ENCODE data around the gene KCNMB2.
A peak's percentile ranks its signal among the peaks of the same experiment; 100 is the strongest.
"Not testable (repeated sequence)": the region's sequence is repeated elsewhere in the genome, so short reads cannot be mapped to it uniquely, and the experiment has no call there.

The KCNMB2 gene

GRCh38 chr3:178711753-178712152, 175.5 kb downstream of the KCNMB2 start:
- H3K4me3 Mint-ChIP-seq: no peak overlapping the region
- H3K27me3 Mint-ChIP-seq: no peaks in the 10 kb centered on the region
- DNase-seq (no peak), ATAC-seq (no peak)
- H3K9me3 Mint-ChIP-seq: no peaks in the 10 kb centered on the region
- no peak overlapping the region for H3K27ac Mint-ChIP-seq
- no peaks in the 10 kb centered on the region for H3K4me1 Mint-ChIP-seq

- DNase-seq (no peak), ATAC-seq (no peak)
- Mint-ChIP-seq H3K27ac (no peak overlapping the region), H3K27me3 (no peaks in the 10 kb centered on the region), H3K4me1 (no peaks in the 10 kb centered on the region), H3K4me3 (no peak overlapping the region), H3K9me3 (no peaks in the 10 kb centered on the region)
These were observed 176.0 kb downstream of the KCNMB2 start for GRCh38 chr3:178712247-178712646.

- ATAC-seq: no peak
- Mint-ChIP-seq H3K9me3 (no peaks in the 10 kb centered on the region), H3K4me3 (no peak overlapping the region), H3K27me3 (no peaks in the 10 kb centered on the region), H3K27ac (no peak overlapping the region), H3K4me1 (no peaks in the 10 kb centered on the region)
- DNase-seq: no peak
These were observed 178.9 kb downstream of the KCNMB2 start for GRCh38 chr3:178714925-178715832.

- Mint-ChIP-seq H3K9me3 (peaks cover 7% of the 10 kb centered on the region in 2 donors), H3K27ac (peak overlapping the region in 1 of 2 donors; percentile 13), H3K4me1 (no peaks in the 10 kb centered on the region), H3K27me3 (no peaks in the 10 kb centered on the region), H3K4me3 (no peak overlapping the region)
- ATAC-seq (no peak), DNase-seq (no peak)
These were observed 182.9 kb downstream of the KCNMB2 start for GRCh38 chr3:178718995-178719635.

- Mint-ChIP-seq H3K27me3 (no peaks in the 10 kb centered on the region), H3K9me3 (no peaks in the 10 kb centered on the region), H3K4me3 (no peak overlapping the region), H3K27ac (peak overlapping the region in 1 of 2 donors; percentile 47), H3K4me1 (no peaks in the 10 kb centered on the region)
- DNase-seq: no peak
- ATAC-seq: no peak
These were observed 196.6 kb downstream of the KCNMB2 start for GRCh38 chr3:178732824-178733223.

GRCh38 chr3:178735032-178735674, 198.9 kb downstream of the KCNMB2 start:
- ATAC-seq (no peak), DNase-seq (no peak)
- Mint-ChIP-seq H3K27me3 (peaks cover 8% of the 10 kb centered on the region), H3K4me3 (no peak overlapping the region), H3K27ac (no peak overlapping the region), H3K9me3 (no peaks in the 10 kb centered on the region), H3K4me1 (no peaks in the 10 kb centered on the region)

GRCh38 chr3:178736300-178736699, 200.1 kb downstream of the KCNMB2 start:
- Mint-ChIP-seq H3K4me3 (no peak overlapping the region), H3K4me1 (no peaks in the 10 kb centered on the region), H3K27me3 (peaks cover 8% of the 10 kb centered on the region), H3K27ac (no peak overlapping the region), H3K9me3 (no peaks in the 10 kb centered on the region)
- DNase-seq (no peak), ATAC-seq (no peak)

GRCh38 chr3:178739720-178740119, 203.5 kb downstream of the KCNMB2 start:
- ATAC-seq (no peak), DNase-seq (no peak)
- H3K27ac Mint-ChIP-seq: no peak overlapping the region
- no peak overlapping the region for H3K4me3 Mint-ChIP-seq
- no peaks in the 10 kb centered on the region for H3K9me3 Mint-ChIP-seq
- no peaks in the 10 kb centered on the region for H3K4me1 Mint-ChIP-seq
- peaks cover 8% of the 10 kb centered on the region for H3K27me3 Mint-ChIP-seq

GRCh38 chr3:178741020-178741419, 204.8 kb downstream of the KCNMB2 start:
- no peak overlapping the region for H3K27ac Mint-ChIP-seq
- H3K9me3 Mint-ChIP-seq: no peaks in the 10 kb centered on the region

GRCh38 chr3:178743297-178743696, 207.1 kb downstream of the KCNMB2 start:
- ATAC-seq (no peak), DNase-seq (no peak)
- no peak overlapping the region for H3K4me3 Mint-ChIP-seq
- H3K27ac Mint-ChIP-seq: no peak overlapping the region
- peaks cover 6 to 7% of the 10 kb centered on the region in 2 donors for H3K9me3 Mint-ChIP-seq
- H3K4me1 Mint-ChIP-seq: no peaks in the 10 kb centered on the region
- H3K27me3 Mint-ChIP-seq: peaks cover 6% of the 10 kb centered on the region

More at GRCh38 chr3:178741020-178741419, 204.8 kb downstream of the KCNMB2 start:
- ATAC-seq: no peak
- Mint-ChIP-seq H3K27me3 (peaks cover 8% of the 10 kb centered on the region), H3K4me3 (no peak overlapping the region), H3K4me1 (no peaks in the 10 kb centered on the region)
- no peak for DNase-seq

GRCh38 chr3:178745861-178746655, 209.8 kb downstream of the KCNMB2 start:
- H3K27me3 Mint-ChIP-seq, H3K27ac Mint-ChIP-seq: not testable (repeated sequence)

GRCh38 chr3:178748874-178749273, 212.6 kb downstream of the KCNMB2 start:
- H3K9me3 Mint-ChIP-seq: peaks cover 6 to 7% of the 10 kb centered on the region in 2 donors
- H3K27me3 Mint-ChIP-seq: no peaks in the 10 kb centered on the region
- DNase-seq (no peak), ATAC-seq (no peak)
- H3K4me1 Mint-ChIP-seq: no peaks in the 10 kb centered on the region
- H3K4me3 Mint-ChIP-seq: no peak overlapping the region
- no peak overlapping the region for H3K27ac Mint-ChIP-seq

More at GRCh38 chr3:178745861-178746655, 209.8 kb downstream of the KCNMB2 start:
- H3K9me3 Mint-ChIP-seq, ATAC-seq, DNase-seq, H3K4me3 Mint-ChIP-seq, H3K4me1 Mint-ChIP-seq: not testable (repeated sequence)

GRCh38 chr3:178749471-178749870, 213.2 kb downstream of the KCNMB2 start:
- H3K27ac Mint-ChIP-seq: no peak overlapping the region

GRCh38 chr3:178750639-178751300, 214.5 kb downstream of the KCNMB2 start:
- Mint-ChIP-seq H3K27ac (no peak overlapping the region), H3K4me3 (no peak overlapping the region), H3K27me3 (no peaks in the 10 kb centered on the region), H3K9me3 (peaks cover 6 to 7% of the 10 kb centered on the region in 2 donors), H3K4me1 (no peaks in the 10 kb centered on the region)
- DNase-seq (no peak), ATAC-seq (no peak)

More at GRCh38 chr3:178749471-178749870, 213.2 kb downstream of the KCNMB2 start:
- no peak overlapping the region for H3K4me3 Mint-ChIP-seq
- H3K9me3 Mint-ChIP-seq: peaks cover 6 to 7% of the 10 kb centered on the region in 2 donors
- ATAC-seq (no peak), DNase-seq (no peak)
- H3K4me1 Mint-ChIP-seq: no peaks in the 10 kb centered on the region
- H3K27me3 Mint-ChIP-seq: no peaks in the 10 kb centered on the region

GRCh38 chr3:178752843-178753242, 216.6 kb downstream of the KCNMB2 start:
- H3K4me1 Mint-ChIP-seq: no peaks in the 10 kb centered on the region
- ATAC-seq (no peak), DNase-seq (no peak)
- no peaks in the 10 kb centered on the region for H3K27me3 Mint-ChIP-seq
- H3K27ac Mint-ChIP-seq: no peak overlapping the region
- H3K4me3 Mint-ChIP-seq: no peak overlapping the region
- H3K9me3 Mint-ChIP-seq: no peaks in the 10 kb centered on the region
